ENCODE measurements around the gene PCDHGA11. TPM values are rescaled to one million over a fixed set of nuclear protein-coding genes. Genes with fewer than 3 reads are reported as not detected.
"Not testable (repeated sequence)": the region's sequence is repeated elsewhere in the genome, so short reads cannot be mapped to it uniquely, and the experiment has no call there.

Gene PCDHGA11
- total RNA-seq, 4 donors from 2014 or later: 2.6 to 5.8 (median 4.4) TPM

DNA sequence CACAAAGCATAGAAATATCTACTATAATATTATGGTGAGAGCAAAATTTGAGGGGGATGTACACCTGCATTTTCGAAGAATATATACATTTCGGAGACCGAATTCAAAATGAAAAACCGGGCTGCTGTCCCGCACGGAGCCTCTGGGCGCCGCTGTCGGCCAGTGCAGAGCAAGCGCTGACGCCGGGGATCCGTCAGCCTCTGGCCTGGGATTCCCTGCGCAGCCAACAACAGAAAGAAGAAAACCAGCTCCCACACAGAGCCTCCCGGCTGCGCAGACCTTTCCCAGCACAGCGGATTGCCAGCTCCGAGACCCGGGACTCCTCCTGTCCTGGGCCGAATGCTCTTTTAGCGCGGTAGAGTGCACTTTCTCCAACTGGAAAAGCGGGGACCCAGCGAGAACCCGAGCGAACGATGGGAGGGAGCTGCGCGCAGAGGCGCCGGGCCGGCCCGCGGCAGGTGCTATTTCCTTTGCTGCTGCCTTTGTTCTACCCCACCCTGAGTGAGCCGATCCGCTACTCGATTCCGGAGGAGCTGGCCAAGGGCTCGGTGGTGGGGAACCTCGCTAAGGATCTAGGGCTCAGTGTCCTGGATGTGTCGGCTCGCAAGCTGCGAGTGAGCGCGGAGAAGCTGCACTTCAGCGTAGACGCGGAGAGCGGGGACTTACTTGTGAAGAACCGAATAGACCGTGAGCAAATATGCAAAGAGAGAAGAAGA is 12.9 kb upstream of the PCDHGA11 start, which contains the start of gene PCDHGB6:
PCDHGB6 (plus strand) TSS at position 232 of the 716 bp plus-strand sequence; CDS start at position 414, 182 bp downstream.
- H3K27ac ChIP-seq, H3K36me3 ChIP-seq, H3K4me1 ChIP-seq: not testable (repeated sequence)
- WGBS, 2 donors (ENCODE audit: low coverage in 1 of 2): 21 to 45% methylated on average over 9 to 51 of the region's 51 CpGs
- peaks cover 29% of the 10 kb centered on the region for H3K27me3 ChIP-seq
- DNase-seq: peak; percentile 26
- in situ Hi-C loops (cut with MboI; ENCODE audit: low pct_ligation_motif_present in 1 of 4, low pct_unique_long_range_greater_than_20kb in 1 of 4, low sequenced_read_pairs in 3 of 4): loop anchor here in 1 of 4 donors (10.0 kb wide), 1 partner anchor 157 kb away; no protein-coding TSS in a partner anchor
- TF ChIP-seq, protein P1, sequence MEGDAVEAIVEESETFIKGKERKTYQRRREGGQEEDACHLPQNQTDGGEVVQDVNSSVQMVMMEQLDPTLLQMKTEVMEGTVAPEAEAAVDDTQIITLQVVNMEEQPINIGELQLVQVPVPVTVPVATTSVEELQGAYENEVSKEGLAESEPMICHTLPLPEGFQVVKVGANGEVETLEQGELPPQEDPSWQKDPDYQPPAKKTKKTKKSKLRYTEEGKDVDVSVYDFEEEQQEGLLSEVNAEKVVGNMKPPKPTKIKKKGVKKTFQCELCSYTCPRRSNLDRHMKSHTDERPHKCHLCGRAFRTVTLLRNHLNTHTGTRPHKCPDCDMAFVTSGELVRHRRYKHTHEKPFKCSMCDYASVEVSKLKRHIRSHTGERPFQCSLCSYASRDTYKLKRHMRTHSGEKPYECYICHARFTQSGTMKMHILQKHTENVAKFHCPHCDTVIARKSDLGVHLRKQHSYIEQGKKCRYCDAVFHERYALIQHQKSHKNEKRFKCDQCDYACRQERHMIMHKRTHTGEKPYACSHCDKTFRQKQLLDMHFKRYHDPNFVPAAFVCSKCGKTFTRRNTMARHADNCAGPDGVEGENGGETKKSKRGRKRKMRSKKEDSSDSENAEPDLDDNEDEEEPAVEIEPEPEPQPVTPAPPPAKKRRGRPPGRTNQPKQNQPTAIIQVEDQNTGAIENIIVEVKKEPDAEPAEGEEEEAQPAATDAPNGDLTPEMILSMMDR (IDR thresholded peaks at IDR 0.05): peak; percentile 32 to 42 (median 39)
- intact Hi-C loops (cut with DNase I; ENCODE audit: low total_unique reads): loop anchor here (10.0 kb wide), 1 partner anchor 117 kb away; no protein-coding TSS in a partner anchor
- H3K4me3 ChIP-seq: peak within 1 kb of the TSS in 1 of 4 donors; percentile 37
- peaks cover 56 to 96% of the 10 kb centered on the region in 2 donors for H3K9me3 ChIP-seq

DNA sequence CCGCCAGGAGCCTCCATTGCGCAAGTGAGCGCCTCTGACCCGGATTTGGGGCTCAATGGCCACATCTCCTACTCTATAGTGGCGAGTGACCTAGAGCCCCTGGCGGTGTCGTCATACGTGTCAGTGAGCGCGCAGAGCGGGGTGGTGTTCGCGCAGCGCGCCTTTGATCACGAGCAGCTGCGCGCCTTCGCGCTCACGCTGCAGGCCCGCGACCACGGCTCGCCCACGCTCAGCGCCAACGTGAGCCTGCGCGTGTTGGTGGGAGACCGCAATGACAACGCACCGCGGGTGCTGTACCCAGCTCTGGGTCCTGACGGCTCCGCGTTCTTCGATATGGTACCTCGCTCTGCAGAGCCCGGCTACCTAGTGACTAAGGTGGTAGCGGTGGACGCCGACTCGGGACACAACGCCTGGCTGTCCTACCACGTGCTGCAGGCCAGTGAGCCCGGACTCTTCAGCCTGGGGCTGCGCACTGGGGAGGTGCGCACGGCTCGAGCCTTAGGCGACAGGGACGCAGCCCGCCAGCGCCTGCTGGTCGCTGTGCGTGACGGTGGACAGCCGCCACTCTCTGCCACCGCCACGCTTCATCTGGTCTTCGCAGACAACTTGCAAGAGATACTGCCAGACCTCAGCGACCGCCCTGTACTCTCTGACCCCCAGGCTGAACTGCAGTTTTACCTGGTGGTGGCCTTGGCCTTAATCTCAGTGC is 11.1 kb upstream of the PCDHGA11 start:
- Histone ChIP-seq H3K4me3 (no peak overlapping the region), H3K27ac (no peak overlapping the region), H3K27me3 (peaks cover 23% of the 10 kb centered on the region), H3K36me3 (no peaks in the 10 kb centered on the region), H3K9me3 (peaks cover 50 to 94% of the 10 kb centered on the region in 2 donors), H3K4me1 (no peaks in the 10 kb centered on the region)
- TF ChIP-seq, protein P1 (IDR thresholded peaks at IDR 0.05): no peak
- TF ChIP-seq POLR2AphosphoS5 (IDR thresholded peaks at IDR 0.05) (no peak), EP300 (IDR thresholded peaks at IDR 0.05; ENCODE audit: low read depth) (no peak), POLR2A (IDR thresholded peaks at IDR 0.05) (no peak)
- in situ Hi-C loops (cut with MboI; ENCODE audit: low pct_ligation_motif_present in 1 of 4, low pct_unique_long_range_greater_than_20kb in 1 of 4, low sequenced_read_pairs in 3 of 4) (loop anchor here in 2 of 4 donors (10.0 kb wide), 2 partner anchors 145 to 155 kb away; no protein-coding TSS in a partner anchor), intact Hi-C loops (cut with DNase I; ENCODE audit: low total_unique reads) (loop anchor here (10.0 kb wide), 2 partner anchors 115 to 155 kb away; no protein-coding TSS in a partner anchor)
- 42 to 66% methylated on average over 4 to 51 of the region's 64 CpGs for WGBS, 2 donors (ENCODE audit: low coverage in 1 of 2)
- DNase-seq: no peak

DNA sequence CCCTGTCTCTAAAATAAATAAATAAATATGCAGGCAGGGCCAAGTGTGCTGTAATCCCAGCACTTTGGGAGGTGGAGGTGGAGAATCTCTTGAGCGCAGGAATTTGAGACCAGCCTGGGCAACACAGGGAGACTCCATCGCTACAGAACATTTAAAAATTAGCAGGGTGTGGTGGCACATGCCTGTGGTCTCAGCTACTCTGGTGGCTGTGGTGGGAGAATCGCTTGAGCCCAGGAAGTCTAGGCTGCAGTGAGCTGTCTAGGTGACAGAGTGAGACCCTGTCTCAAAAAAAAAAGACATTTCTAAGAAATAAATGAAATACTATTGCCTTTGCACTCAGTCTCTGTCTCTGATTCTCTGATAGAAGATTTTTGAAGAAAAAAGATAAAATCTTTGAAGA is 9.3 kb upstream of the PCDHGA11 start:
- Histone ChIP-seq H3K4me1 (no peaks in the 10 kb centered on the region), H3K27me3 (peaks cover 19% of the 10 kb centered on the region), H3K9me3 (peaks cover 49 to 92% of the 10 kb centered on the region in 2 donors), H3K27ac (no peak overlapping the region), H3K36me3 (no peaks in the 10 kb centered on the region), H3K4me3 (no peak overlapping the region)
- no peak for DNase-seq
- in situ Hi-C loops (cut with MboI; ENCODE audit: low pct_ligation_motif_present in 1 of 4, low pct_unique_long_range_greater_than_20kb in 1 of 4, low sequenced_read_pairs in 3 of 4) (loop anchor here in 1 of 4 donors (10.0 kb wide), 1 partner anchor 143 kb away; no protein-coding TSS in a partner anchor), intact Hi-C loops (cut with DNase I; ENCODE audit: low total_unique reads) (loop anchor here (10.0 kb wide), 1 partner anchor 153 kb away; no protein-coding TSS in a partner anchor)
- WGBS, 2 donors (ENCODE audit: low coverage in 1 of 2): 62 to 76% methylated on average over 3 of the region's 3 CpGs
- TF ChIP-seq POLR2A (IDR thresholded peaks at IDR 0.05): no peak

DNA sequence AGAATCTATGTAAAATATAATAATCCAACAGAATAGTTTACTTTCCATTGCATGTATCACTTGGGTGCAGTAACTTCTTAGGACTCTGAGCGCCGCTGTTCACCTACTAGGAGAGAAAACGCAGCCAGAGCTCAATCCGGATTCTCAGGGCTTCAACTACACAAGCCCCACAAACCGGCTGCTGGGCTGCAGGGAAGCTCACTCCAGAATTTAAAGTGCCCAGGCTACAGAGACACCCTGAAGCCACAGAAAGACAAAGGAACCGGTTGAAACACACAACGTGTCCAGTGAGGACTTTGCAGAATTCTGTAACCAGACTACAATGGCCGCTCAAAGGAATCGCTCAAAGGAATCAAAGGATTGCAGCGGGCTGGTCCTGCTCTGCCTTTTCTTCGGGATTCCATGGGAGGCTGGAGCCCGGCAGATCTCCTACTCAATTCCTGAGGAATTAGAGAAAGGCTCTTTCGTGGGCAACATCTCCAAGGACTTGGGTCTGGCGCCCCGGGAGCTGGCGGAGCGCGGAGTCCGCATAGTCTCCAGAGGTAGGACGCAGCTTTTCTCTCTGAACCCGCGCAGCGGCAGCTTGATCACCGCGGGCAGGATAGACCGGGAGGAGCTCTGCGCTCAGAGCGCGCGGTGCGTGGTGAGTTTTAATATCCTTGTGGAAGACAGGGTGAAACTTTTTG is 7.9 kb upstream of the PCDHGA11 start, which contains the start of gene PCDHGA10:
PCDHGA10 (plus strand) TSS at position 134 of the 686 bp plus-strand sequence; CDS start at position 323, 189 bp downstream.
- no peak for TF ChIP-seq POLR2AphosphoS5 (IDR thresholded peaks at IDR 0.05)
- TF ChIP-seq, protein P1 (IDR thresholded peaks at IDR 0.05): peak; percentile 23 to 54 (median 41)
- H3K27me3 ChIP-seq: peaks cover 8% of the 10 kb centered on the region
- DNase-seq: peak; percentile 62
- intact Hi-C loops (cut with DNase I; ENCODE audit: low total_unique reads) (loop anchor here (10.0 kb wide), 1 partner anchor 152 kb away; no protein-coding TSS in a partner anchor), in situ Hi-C loops (cut with MboI; ENCODE audit: low pct_ligation_motif_present in 1 of 4, low pct_unique_long_range_greater_than_20kb in 1 of 4, low sequenced_read_pairs in 3 of 4) (loop anchor here in 1 of 4 donors (10.0 kb wide), 1 partner anchor 142 kb away; no protein-coding TSS in a partner anchor)
- no peaks in the 10 kb centered on the region for H3K36me3 ChIP-seq
- H3K27ac ChIP-seq: peak within 1 kb of the TSS in 1 of 4 donors; percentile 2
- H3K4me3 ChIP-seq: peak within 1 kb of the TSS in 3 of 4 donors; percentile 16 to 44 (median 18)
- peaks cover 50 to 92% of the 10 kb centered on the region in 2 donors for H3K9me3 ChIP-seq
- H3K4me1 ChIP-seq: no peaks in the 10 kb centered on the region
- 27 to 34% methylated on average over 3 to 31 of the region's 31 CpGs for WGBS, 2 donors (ENCODE audit: low coverage in 1 of 2)
